AG10803 (cell line): ENCODE results near the gene CLK1.

Source experiments
- DNase-seq: peaks from one replicate; pipeline ENCODE4 v3.0.0; 2010; ENCODE audit warnings: low read depth
- H3K4me3 ChIP-seq: 2 replicates; pipeline ENCODE4 v1.5.1; 2011; ENCODE audit warnings: mild to moderate bottlenecking, low read length, control low read depth
- TF ChIP-seq, protein P1 (sequence below): conservative IDR thresholded peaks from 2 replicates; pipeline ENCODE4 v1.5.1; 2011; ENCODE audit warnings: mild to moderate bottlenecking, low read length, control low read depth, inconsistent platforms

CLK1 gene

DNA sequence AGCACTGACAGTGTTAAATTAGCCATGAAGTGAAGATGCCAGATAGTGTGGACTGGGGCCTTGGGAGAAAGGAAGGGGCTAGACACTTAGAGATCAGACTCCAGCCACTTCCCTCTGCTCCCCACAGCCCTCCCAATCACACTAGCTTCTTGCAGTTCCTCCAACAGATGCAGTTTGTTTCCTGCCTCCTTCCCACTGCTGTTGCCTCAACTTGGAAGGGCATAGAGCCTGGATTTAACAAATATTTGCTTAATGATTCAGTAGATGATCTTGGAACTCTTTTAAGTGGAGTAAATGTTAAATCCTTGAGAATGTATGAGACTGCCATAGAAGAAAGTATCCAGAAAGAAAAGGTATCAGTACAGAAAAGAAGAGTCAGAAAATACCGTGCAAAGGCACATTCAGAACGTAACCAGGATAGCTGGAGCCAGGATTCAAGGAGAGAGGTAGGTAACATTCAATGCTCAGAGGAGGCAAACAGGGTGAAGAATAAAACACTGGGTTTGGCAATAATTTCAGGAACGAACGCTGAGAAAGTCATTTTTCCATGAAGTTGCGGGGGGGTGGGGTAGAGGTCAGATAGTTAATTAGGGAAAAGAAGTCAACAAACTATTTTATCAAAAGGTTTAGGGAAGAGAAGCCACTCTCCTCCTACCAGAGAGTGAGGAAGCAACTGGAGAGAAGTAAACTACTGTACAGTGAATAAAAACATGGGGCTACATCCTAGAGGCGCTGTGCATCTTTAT, 54.0 kb downstream of the CLK1 start:
- TF ChIP-seq, protein P1, sequence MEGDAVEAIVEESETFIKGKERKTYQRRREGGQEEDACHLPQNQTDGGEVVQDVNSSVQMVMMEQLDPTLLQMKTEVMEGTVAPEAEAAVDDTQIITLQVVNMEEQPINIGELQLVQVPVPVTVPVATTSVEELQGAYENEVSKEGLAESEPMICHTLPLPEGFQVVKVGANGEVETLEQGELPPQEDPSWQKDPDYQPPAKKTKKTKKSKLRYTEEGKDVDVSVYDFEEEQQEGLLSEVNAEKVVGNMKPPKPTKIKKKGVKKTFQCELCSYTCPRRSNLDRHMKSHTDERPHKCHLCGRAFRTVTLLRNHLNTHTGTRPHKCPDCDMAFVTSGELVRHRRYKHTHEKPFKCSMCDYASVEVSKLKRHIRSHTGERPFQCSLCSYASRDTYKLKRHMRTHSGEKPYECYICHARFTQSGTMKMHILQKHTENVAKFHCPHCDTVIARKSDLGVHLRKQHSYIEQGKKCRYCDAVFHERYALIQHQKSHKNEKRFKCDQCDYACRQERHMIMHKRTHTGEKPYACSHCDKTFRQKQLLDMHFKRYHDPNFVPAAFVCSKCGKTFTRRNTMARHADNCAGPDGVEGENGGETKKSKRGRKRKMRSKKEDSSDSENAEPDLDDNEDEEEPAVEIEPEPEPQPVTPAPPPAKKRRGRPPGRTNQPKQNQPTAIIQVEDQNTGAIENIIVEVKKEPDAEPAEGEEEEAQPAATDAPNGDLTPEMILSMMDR = no peak
- DNase-seq = peak; percentile 87
- H3K4me3 ChIP-seq = peak overlapping the region; percentile 66

DNA sequence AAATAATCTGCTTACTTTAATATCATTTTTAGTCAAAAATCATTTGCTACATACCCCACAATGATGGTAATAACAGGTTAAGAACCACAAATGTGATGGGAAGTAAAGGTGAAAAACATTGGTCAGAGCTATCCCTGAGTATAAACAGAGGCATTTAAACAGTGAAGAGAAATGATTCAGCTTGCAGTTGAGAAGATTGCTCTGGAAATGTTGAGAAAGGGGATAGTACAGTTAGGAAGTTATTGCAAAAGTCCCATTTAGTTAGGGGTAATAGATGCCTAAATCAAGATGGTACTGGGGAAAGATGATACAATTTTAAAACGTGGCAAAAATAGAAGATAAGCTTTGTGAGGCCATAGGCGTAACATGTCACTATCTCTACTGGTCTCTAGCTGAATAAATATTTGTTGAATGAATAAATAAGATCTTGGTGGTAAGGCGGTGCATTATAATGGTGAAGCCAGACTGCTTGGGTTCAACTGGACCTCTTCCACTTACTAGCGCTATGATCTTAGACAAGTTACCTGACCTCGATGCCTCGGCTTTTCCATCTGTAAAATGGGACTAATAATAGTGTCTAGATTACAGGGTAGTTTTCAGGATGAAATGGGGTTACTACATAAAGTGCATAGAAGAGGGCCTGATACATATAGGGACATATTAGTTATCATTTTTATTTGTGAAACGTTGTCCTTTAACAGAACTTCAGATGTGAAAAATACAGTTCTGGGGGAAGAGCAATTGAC, 54.8 kb downstream of the CLK1 start:
- no peak overlapping the region for H3K4me3 ChIP-seq
- TF ChIP-seq, protein P1 = no peak
- DNase-seq = no peak
